Suprapubic skin (tissue), 4 donors: Measurements from ENCODE around the gene M1AP.

Experiments
- EP300 ChIP-seq: sonication (generic); formaldehyde crosslinking; IDR thresholded peaks from one replicate; pipeline ENCODE4 v1.6.1; 2017; ENCODE audit warnings: antibody characterized with exemption
- POLR2A ChIP-seq, 2 donors: fragments of 450-650 bp; IDR thresholded peaks; one replicate each; pipeline ENCODE4 v1.6.1; 2017; ENCODE audit warnings: antibody characterized with exemption in 2 of 2, mild to moderate bottlenecking in 2 of 2, moderate library complexity in 2 of 2
- POLR2AphosphoS5 ChIP-seq, 3 donors: sonication (generic); formaldehyde crosslinking; IDR thresholded peaks; one replicate each; pipeline ENCODE4 v1.6.1; 2017; ENCODE audit warnings: antibody characterized with exemption in 3 of 3
- TF ChIP-seq, protein P1 (sequence below), 2 donors: fragments of 200-600 bp in 1 of 2; fragments of 450-650 bp in 1 of 2; sonication (generic) in 1 of 2; IDR thresholded peaks; one replicate each; pipeline ENCODE4 v1.5.1; 2016 to 2019; ENCODE audit warnings: antibody characterized with exemption in 2 of 2, mild to moderate bottlenecking in 1 of 2, moderate library complexity in 1 of 2

DNA sequence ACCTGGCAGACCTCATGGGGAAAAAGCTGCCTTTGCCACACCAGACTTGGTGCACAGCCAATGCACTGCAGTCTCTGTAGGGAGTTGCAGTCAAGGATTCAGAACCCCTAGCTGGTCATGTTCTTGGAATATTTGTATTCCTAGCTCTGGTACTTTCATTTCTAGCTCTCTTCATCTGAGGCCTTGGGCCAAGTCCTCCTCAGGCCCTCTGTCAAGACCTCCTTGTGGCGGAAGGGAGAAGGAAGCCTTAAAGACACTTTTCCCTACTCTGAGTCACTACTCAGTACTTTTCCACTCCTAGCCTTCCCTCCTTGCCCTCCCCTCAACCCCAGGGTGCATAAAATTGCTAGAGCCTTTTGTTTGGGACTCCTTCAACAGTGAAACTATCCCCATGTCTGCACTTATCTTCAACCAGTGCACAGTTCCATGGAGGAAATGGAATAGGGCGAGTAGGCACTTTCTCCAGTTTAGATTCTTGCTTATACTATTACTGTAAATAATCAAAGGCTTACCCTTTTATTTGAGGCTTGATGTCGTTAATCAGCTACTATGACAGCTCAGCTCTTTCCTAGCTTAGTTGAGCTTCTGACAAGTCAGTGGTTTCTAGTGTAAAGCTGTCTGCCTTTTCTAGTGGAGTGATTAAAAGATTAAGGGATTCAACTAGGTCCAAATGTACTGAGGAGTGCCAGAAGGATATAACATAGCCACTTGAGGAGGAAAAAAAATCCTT, 15.8 kb downstream of the M1AP start:
- TF ChIP-seq, protein P1, sequence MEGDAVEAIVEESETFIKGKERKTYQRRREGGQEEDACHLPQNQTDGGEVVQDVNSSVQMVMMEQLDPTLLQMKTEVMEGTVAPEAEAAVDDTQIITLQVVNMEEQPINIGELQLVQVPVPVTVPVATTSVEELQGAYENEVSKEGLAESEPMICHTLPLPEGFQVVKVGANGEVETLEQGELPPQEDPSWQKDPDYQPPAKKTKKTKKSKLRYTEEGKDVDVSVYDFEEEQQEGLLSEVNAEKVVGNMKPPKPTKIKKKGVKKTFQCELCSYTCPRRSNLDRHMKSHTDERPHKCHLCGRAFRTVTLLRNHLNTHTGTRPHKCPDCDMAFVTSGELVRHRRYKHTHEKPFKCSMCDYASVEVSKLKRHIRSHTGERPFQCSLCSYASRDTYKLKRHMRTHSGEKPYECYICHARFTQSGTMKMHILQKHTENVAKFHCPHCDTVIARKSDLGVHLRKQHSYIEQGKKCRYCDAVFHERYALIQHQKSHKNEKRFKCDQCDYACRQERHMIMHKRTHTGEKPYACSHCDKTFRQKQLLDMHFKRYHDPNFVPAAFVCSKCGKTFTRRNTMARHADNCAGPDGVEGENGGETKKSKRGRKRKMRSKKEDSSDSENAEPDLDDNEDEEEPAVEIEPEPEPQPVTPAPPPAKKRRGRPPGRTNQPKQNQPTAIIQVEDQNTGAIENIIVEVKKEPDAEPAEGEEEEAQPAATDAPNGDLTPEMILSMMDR (IDR thresholded peaks at IDR 0.05) = no peak
- TF ChIP-seq POLR2A (IDR thresholded peaks at IDR 0.05) = no peak
- no peak for TF ChIP-seq POLR2AphosphoS5 (IDR thresholded peaks at IDR 0.05)
- TF ChIP-seq EP300 = no peak
